Measurements from ENCODE around the gene NFILZ.

Gene NFILZ

DNA sequence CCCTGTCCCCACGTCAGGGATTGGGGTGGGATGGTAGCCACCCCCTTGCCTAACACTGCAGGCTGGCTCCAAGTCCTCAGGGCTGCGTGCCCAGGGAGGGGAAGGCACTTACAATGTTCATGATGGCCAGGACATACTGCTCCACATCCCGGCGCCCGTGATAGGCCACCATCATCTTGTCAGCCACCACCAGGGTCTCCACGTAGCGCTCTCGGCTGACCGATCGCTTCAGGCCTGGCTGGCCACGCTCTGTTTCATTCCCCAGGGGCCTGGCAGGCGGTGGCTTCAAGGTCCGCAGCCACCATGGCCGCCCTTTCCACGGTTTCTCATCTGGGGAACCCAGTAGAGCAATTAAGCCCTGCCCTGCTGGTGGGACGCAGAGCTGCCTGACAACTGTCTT, 29.6 kb upstream of the NFILZ start:
- no peaks in the 10 kb centered on the region for H3K27me3 ChIP-seq (replicated peaks; ENCODE audit: control insufficient read depth, insufficient read depth, low read length)
- peaks cover 8% of the 10 kb centered on the region for H3K36me3 ChIP-seq (ENCODE audit: control insufficient read depth, insufficient read depth, low read length, severe bottlenecking)
- no peak overlapping the region for H3K4me3 ChIP-seq (ENCODE audit: low read length)
- no peaks in the 10 kb centered on the region for H3K4me1 ChIP-seq (ENCODE audit: control insufficient read depth, insufficient read depth, low read length)
- no peak overlapping the region for H3K9ac ChIP-seq (ENCODE audit: low read length)
- DNase-seq (ENCODE audit: low read depth), result no peak
- H3K9me3 ChIP-seq (ENCODE audit: control insufficient read depth, low read length), result peaks cover 7% of the 10 kb centered on the region

DNA sequence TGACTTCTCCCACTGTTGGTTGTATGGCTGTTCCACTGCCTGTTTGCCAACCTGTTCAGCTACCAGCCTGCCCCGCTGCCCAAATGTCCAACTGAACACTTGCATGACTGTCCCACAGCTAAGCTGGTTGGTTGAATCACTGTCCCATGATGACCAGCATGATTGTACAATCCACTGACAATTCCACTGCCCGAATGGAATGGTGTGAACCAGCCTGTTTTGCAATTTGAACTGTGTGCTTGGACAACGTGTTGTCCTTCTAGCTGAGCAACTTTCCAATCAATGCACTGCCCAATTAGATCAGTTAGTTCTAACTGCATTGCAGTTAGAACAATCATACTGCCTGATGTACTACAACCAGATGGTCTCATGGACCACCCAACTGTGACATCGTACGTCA, 28.6 kb upstream of the NFILZ start:
- H3K9ac ChIP-seq (ENCODE audit: low read length), result no peak overlapping the region
- no peak for DNase-seq (ENCODE audit: low read depth)
- peaks cover 8% of the 10 kb centered on the region for H3K36me3 ChIP-seq (ENCODE audit: control insufficient read depth, insufficient read depth, low read length, severe bottlenecking)
- H3K27me3 ChIP-seq (replicated peaks; ENCODE audit: control insufficient read depth, insufficient read depth, low read length), result no peaks in the 10 kb centered on the region
- peaks cover 7% of the 10 kb centered on the region for H3K9me3 ChIP-seq (ENCODE audit: control insufficient read depth, low read length)
- H3K4me3 ChIP-seq (ENCODE audit: low read length), result no peak overlapping the region
- no peaks in the 10 kb centered on the region for H3K4me1 ChIP-seq (ENCODE audit: control insufficient read depth, insufficient read depth, low read length)

DNA sequence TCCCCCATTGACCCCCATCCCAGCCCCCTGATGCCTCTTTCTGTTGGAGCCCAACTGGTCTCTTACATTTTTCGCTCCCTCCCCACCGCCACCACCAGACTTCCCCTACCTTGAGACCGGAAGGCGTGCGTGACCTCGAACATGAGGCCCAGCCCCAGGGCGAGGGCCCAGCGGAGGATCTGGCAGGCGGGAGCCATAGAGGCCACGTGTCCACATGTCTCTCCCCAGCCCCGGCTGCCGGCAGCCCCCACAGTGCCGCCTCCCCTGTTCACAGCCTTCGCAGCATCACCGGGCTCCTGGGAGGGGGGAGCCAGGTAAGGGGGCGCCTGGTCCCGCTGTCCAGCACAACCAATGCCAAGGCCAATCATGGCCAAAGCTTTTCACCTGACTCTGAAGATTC, 24.9 kb upstream of the NFILZ start:
- Histone ChIP-seq H3K4me1 (ENCODE audit: control insufficient read depth, insufficient read depth, low read length) (peaks cover 20% of the 10 kb centered on the region), H3K9ac (ENCODE audit: low read length) (no peak overlapping the region), H3K36me3 (ENCODE audit: control insufficient read depth, insufficient read depth, low read length, severe bottlenecking) (peaks cover 8% of the 10 kb centered on the region), H3K27me3 (replicated peaks; ENCODE audit: control insufficient read depth, insufficient read depth, low read length) (no peaks in the 10 kb centered on the region), H3K9me3 (ENCODE audit: control insufficient read depth, low read length) (peaks cover 7% of the 10 kb centered on the region), H3K4me3 (ENCODE audit: low read length) (no peak overlapping the region)
- DNase-seq (ENCODE audit: low read depth), result no peak

DNA sequence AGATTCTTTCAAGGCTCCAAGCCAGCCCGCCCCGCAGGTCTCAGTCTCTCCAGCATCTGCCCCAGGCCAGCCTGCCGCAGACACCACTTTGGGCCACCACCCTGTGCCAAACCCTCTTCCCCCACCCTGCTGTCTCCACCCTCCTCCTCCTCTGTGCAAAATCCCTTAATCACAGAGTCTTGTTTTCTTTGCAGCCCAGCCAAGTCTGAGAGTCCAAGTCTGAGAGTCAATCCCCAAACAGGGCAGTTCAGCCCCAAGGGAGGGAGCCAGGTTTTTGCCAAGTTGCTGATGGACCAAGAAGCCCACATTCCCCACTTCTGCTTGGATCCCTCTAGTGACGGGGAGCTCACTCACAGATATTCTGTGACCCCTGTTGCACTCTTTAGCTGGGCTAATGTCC, 23.0 kb upstream of the NFILZ start:
- H3K9me3 ChIP-seq (ENCODE audit: control insufficient read depth, low read length), result peaks cover 7% of the 10 kb centered on the region
- peak; percentile 74 for DNase-seq (ENCODE audit: low read depth)
- peaks cover 8% of the 10 kb centered on the region for H3K36me3 ChIP-seq (ENCODE audit: control insufficient read depth, insufficient read depth, low read length, severe bottlenecking)

DNA sequence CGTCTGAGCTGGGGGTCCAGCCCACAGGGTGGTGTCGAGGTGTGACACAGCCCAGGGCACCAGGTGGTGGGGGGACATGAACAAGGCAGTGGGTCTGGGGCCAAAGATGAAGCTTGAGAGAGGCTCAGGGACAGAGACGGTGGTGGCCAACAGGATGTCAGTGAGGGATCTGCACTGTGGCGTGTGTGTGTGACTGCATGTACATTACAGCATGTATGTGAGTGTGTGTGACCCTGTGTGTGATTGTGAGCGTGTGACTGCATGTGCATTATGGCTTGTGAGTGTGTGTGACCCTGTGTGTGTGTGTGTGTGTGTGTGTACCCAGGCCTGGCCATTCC, 21.5 kb upstream of the NFILZ start:
- Histone ChIP-seq H3K9me3 (ENCODE audit: control insufficient read depth, low read length) (peaks cover 7% of the 10 kb centered on the region), H3K4me1 (ENCODE audit: control insufficient read depth, insufficient read depth, low read length) (peaks cover 25% of the 10 kb centered on the region), H3K9ac (ENCODE audit: low read length) (peak overlapping the region; percentile 89), H3K36me3 (ENCODE audit: control insufficient read depth, insufficient read depth, low read length, severe bottlenecking) (peaks cover 8% of the 10 kb centered on the region), H3K27me3 (replicated peaks; ENCODE audit: control insufficient read depth, insufficient read depth, low read length) (no peaks in the 10 kb centered on the region), H3K4me3 (ENCODE audit: low read length) (peak overlapping the region; percentile 81)
- DNase-seq (ENCODE audit: low read depth), result no peak

More for the DNA sequence above, 23.0 kb upstream of the NFILZ start:
- peaks cover 25% of the 10 kb centered on the region for H3K4me1 ChIP-seq (ENCODE audit: control insufficient read depth, insufficient read depth, low read length)
- H3K4me3 ChIP-seq (ENCODE audit: low read length), result no peak overlapping the region
- H3K9ac ChIP-seq (ENCODE audit: low read length), result no peak overlapping the region
- no peaks in the 10 kb centered on the region for H3K27me3 ChIP-seq (replicated peaks; ENCODE audit: control insufficient read depth, insufficient read depth, low read length)

DNA sequence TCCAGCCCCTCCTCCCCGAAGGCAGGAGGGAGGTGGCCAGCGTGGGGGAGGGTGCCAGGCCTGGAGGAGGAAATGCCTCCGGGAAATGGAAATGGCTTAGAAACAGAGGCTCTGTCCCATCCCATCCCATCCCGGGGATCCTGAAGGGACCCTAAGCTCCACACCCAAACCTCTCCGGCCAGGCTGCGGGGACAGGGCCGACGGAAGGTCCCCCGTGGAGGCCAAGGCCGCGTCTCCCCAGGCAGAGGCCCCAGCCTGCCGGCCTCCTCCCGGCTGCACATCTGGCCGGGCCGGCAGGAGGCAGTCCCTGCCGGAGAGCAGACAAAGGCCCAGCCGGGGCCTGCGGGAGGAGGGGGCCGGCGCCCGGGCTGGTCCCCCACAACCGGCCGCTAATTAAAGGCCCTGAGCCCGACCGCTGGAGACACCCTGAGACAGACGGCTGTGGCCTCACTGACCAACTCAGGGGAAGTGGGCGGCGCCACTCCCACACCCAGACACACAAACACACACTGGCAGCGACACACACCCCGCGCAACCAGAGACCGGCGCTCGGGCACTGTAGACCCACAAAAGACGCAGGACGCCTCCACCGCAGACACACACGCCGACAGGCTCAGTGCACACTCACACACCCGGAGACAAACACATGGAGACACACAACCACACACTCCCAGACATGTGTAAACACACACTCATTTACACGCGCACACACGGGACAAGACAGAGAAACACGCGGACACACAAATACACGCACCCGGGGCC, 21.0 kb upstream of the NFILZ start:
- Histone ChIP-seq H3K4me3 (ENCODE audit: low read length) (peak overlapping the region; percentile 81), H3K9ac (ENCODE audit: low read length) (peak overlapping the region; percentile 89), H3K9me3 (ENCODE audit: control insufficient read depth, low read length) (peaks cover 6% of the 10 kb centered on the region), H3K4me1 (ENCODE audit: control insufficient read depth, insufficient read depth, low read length) (peaks cover 25% of the 10 kb centered on the region), H3K36me3 (ENCODE audit: control insufficient read depth, insufficient read depth, low read length, severe bottlenecking) (peaks cover 7% of the 10 kb centered on the region), H3K27me3 (replicated peaks; ENCODE audit: control insufficient read depth, insufficient read depth, low read length) (no peaks in the 10 kb centered on the region)
- DNase-seq (ENCODE audit: low read depth), result peak; percentile 76

DNA sequence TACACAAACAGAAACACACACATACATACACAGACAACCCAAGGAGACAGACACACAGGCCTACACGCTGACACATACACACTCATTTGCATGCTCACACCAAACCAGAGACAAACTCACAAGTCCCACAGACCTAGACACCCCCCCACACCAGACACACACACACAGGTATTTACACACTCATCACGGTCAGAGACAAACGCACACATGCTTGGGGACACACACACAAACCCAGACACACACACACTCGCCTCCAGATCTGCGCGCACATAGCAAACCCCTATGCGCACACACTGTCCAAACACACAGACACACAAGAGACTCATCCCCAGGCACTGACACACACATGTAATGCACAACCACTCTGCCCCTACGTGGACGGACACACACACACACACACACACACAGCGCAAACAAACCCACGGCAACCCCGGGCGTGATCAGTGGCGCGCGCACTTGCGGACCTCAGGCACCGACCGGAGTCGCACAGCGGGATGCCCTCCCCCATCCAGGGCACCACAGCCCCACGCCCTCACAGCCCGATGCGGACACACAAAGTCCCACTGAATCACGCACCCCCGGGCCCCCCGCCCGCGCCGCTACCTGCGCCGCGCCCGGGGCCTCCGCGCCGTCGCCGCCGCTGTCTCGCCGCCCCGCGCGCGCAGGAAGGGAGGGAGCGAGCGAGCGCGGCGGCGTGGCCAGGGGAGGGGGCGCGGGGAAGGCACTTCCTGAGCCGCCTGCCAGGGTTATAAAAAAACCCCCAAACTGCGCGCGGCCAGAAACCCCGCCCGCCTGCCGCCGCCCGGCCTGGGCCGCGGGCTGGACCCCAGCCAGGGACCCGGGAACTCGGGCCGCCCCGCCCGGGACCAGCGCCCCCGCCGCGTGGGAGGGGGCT, 20.1 kb upstream of the NFILZ start, which contains the start of gene ADAMTS10:
TSS of gene ADAMTS10 (minus strand) at position 675 of the 895 bp plus-strand sequence. CDS start 5,005 bp downstream, outside the sequence.
- Histone ChIP-seq H3K9me3 (ENCODE audit: control insufficient read depth, low read length) (no peaks in the 10 kb centered on the region), H3K4me1 (ENCODE audit: control insufficient read depth, insufficient read depth, low read length) (peaks cover 25% of the 10 kb centered on the region), H3K9ac (ENCODE audit: low read length) (peak within 1 kb of the TSS; percentile 89), H3K27me3 (replicated peaks; ENCODE audit: control insufficient read depth, insufficient read depth, low read length) (no peaks in the 10 kb centered on the region), H3K4me3 (ENCODE audit: low read length) (peak within 1 kb of the TSS; percentile 81), H3K36me3 (ENCODE audit: control insufficient read depth, insufficient read depth, low read length, severe bottlenecking) (no peaks in the 10 kb centered on the region)
- peak; percentile 65 for DNase-seq (ENCODE audit: low read depth)

DNA sequence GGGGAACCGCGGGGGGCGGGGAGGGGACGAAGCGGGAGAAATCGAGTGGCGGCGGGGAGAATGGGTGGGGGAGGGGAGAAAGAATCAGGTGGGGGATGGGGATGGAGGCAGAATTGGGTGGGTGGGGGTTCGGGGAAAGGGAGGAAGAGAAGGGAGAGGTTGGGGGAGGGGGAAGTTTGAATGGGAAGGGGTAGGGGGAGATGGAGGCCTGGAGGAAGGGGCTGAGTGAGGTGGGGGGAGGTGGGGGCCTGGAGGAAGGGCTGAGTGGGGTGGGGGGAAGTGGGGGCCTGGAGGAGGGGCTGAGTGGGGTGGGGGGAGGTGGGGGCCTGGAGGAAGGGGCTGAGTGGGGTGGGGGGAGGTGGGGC, 19.5 kb upstream of the NFILZ start:
- H3K4me3 ChIP-seq (ENCODE audit: low read length), result no peak overlapping the region
- H3K27me3 ChIP-seq (replicated peaks; ENCODE audit: control insufficient read depth, insufficient read depth, low read length), result no peaks in the 10 kb centered on the region
- no peak for DNase-seq (ENCODE audit: low read depth)
- H3K36me3 ChIP-seq (ENCODE audit: control insufficient read depth, insufficient read depth, low read length, severe bottlenecking), result no peaks in the 10 kb centered on the region
- no peak overlapping the region for H3K9ac ChIP-seq (ENCODE audit: low read length)
- peaks cover 25% of the 10 kb centered on the region for H3K4me1 ChIP-seq (ENCODE audit: control insufficient read depth, insufficient read depth, low read length)
- no peaks in the 10 kb centered on the region for H3K9me3 ChIP-seq (ENCODE audit: control insufficient read depth, low read length)

DNA sequence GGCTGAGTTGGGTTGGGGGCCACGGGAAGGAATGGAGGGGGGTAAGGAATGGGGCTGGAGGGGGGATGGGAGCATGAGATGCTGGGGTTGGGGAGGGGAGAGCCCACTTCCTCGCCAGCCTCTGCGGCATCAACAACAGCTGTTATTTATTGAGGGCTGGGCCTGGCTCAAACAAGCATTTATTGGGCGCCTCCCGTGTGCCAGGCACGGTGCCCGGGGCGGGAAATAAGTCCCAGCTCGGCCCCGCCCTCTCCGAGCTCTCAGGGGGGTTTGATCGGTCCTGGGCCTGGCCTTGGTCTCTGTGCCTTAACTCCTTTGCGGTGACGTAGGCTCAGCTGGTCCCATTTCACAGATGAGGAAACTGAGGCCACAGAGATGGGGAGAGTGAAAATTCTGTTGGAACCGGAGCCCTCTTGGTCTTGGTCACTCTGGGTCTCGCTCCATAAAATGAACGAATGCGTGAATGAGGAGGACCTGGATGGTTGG, 19.0 kb upstream of the NFILZ start:
- Histone ChIP-seq H3K9ac (ENCODE audit: low read length) (no peak overlapping the region), H3K27me3 (replicated peaks; ENCODE audit: control insufficient read depth, insufficient read depth, low read length) (no peaks in the 10 kb centered on the region), H3K4me1 (ENCODE audit: control insufficient read depth, insufficient read depth, low read length) (peaks cover 25% of the 10 kb centered on the region), H3K9me3 (ENCODE audit: control insufficient read depth, low read length) (no peaks in the 10 kb centered on the region), H3K4me3 (ENCODE audit: low read length) (no peak overlapping the region), H3K36me3 (ENCODE audit: control insufficient read depth, insufficient read depth, low read length, severe bottlenecking) (no peaks in the 10 kb centered on the region)
- DNase-seq (ENCODE audit: low read depth), result no peak

DNA sequence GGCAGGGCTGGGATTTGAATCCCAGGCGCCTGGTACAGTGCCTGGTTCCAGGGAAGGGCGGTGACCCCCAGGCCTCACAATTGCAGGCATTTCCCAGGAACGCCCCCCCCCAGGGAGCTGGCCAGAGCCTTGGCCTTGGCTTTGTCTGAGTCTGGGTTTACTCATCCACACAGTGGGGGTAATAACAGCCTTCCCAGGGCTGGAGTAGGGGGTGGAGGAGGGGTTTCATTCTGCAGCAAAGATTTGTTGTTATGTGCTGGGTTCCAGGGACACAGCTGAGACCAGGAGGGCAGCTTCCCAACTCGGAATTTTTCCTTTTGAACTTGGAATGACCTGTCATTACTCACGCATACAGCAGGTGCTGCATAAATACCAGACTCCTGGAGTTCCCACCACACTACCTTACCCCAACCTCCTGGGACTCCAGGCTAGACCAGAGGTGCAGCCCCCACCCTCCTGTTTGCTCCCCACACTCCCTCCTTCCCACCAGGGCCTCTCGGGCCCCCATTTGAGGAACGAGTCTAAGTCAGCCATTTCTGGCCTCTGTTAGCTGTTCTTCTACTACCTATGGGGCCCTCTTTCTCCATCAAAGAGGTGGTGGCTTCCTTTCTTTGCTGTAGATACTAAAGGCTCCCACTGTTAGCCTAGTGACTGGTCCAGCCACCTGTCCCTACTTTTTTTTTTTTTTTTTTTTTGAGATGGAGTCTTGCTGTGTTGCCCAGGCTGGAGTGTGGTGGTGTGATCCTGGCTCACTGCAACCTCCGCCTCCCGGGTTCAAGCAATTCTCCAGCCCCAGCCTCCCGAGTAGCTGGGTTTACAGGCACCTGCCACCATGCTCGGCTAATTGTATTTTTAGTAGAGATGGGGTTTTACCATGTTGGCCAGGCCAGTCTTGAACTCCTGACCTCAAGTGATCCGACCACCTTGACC, 18.3 kb upstream of the NFILZ start:
- Histone ChIP-seq H3K4me3 (ENCODE audit: low read length) (no peak overlapping the region), H3K27me3 (replicated peaks; ENCODE audit: control insufficient read depth, insufficient read depth, low read length) (peaks cover 3% of the 10 kb centered on the region), H3K4me1 (ENCODE audit: control insufficient read depth, insufficient read depth, low read length) (peaks cover 22% of the 10 kb centered on the region), H3K36me3 (ENCODE audit: control insufficient read depth, insufficient read depth, low read length, severe bottlenecking) (no peaks in the 10 kb centered on the region), H3K9ac (ENCODE audit: low read length) (no peak overlapping the region), H3K9me3 (ENCODE audit: control insufficient read depth, low read length) (no peaks in the 10 kb centered on the region)
- DNase-seq (ENCODE audit: low read depth), result peak; percentile 40

All from adipocyte (in vitro differentiated cells).